Measurements from ENCODE around the gene NEMP2.
A peak's percentile ranks its signal among the peaks of the same experiment; 100 is the strongest.

NEMP2 gene

GRCh38 chr2:190534310-190535120, at the start of gene NEMP2:
NEMP2 (minus strand) TSS chr2:190534722; CDS start chr2:190534655, 67 bp downstream.
- DNase-seq, result peak; percentile 62

- no peak for DNase-seq
These were observed 49.2 kb upstream of the NEMP2 start for GRCh38 chr2:190583507-190584337.

- no peak for DNase-seq
These were observed 48.4 kb upstream of the NEMP2 start for GRCh38 chr2:190582736-190583506.

- no peak for DNase-seq
These were observed 47.5 kb upstream of the NEMP2 start for GRCh38 chr2:190582019-190582418.

- no peak for DNase-seq
These were observed 45.7 kb upstream of the NEMP2 start for GRCh38 chr2:190579915-190580846.

GRCh38 chr2:190579058-190579410, 44.5 kb upstream of the NEMP2 start:
- no peak for DNase-seq

GRCh38 chr2:190578158-190579057, 43.9 kb upstream of the NEMP2 start:
- DNase-seq, result no peak

- DNase-seq, result no peak
These were observed 42.1 kb upstream of the NEMP2 start for GRCh38 chr2:190576573-190576972.

GRCh38 chr2:190575263-190575662, 40.7 kb upstream of the NEMP2 start:
- no peak for DNase-seq

- DNase-seq, result no peak
These were observed 39.6 kb upstream of the NEMP2 start for GRCh38 chr2:190574169-190574568.

GRCh38 chr2:190572246-190572645, 37.7 kb upstream of the NEMP2 start:
- no peak for DNase-seq

GRCh38 chr2:190571686-190572085, 37.2 kb upstream of the NEMP2 start:
- no peak for DNase-seq

GRCh38 chr2:190570871-190571270, 36.3 kb upstream of the NEMP2 start:
- DNase-seq, result no peak

- DNase-seq, result no peak
These were observed 35.7 kb upstream of the NEMP2 start for GRCh38 chr2:190569994-190570755.

GRCh38 chr2:190564838-190565237, 30.3 kb upstream of the NEMP2 start:
- DNase-seq, result no peak

GRCh38 chr2:190563646-190564045, 29.1 kb upstream of the NEMP2 start:
- DNase-seq, result no peak

GRCh38 chr2:190563109-190563508, 28.6 kb upstream of the NEMP2 start:
- no peak for DNase-seq

- no peak for DNase-seq
These were observed 27.6 kb upstream of the NEMP2 start for GRCh38 chr2:190562121-190562520.

GRCh38 chr2:190561094-190561493, 26.6 kb upstream of the NEMP2 start:
- no peak for DNase-seq

GRCh38 chr2:190554357-190555006, 20.0 kb upstream of the NEMP2 start:
- DNase-seq, result no peak

Measured in 8988T (cell line).